RPMI7951 (cell line): ENCODE results near the gene PRKAG2. TPM values are rescaled to one million over a fixed set of nuclear protein-coding genes. Genes with fewer than 3 reads are reported as not detected.
A peak's percentile ranks its signal among the peaks of the same experiment; 100 is the strongest.
"Not testable (repeated sequence)": the region's sequence is repeated elsewhere in the genome, so short reads cannot be mapped to it uniquely, and the experiment has no call there.

Source experiments
- DNase-seq: peaks from one replicate; pipeline ENCODE4 v3.0.0-alpha.2; 2012; ENCODE audit warnings: low read depth
- total RNA-seq: library from RNA; depleted of rRNA; stranded (reverse); fragments of >200 nt; shearing (Covaris generic); gene quantifications from 2 replicates; pipeline ENCODE4 v1.2.3, GENCODE V29; 2014

Gene PRKAG2
- total RNA-seq, 1 experiment from 2014 or later: 3.6 TPM

DNA sequence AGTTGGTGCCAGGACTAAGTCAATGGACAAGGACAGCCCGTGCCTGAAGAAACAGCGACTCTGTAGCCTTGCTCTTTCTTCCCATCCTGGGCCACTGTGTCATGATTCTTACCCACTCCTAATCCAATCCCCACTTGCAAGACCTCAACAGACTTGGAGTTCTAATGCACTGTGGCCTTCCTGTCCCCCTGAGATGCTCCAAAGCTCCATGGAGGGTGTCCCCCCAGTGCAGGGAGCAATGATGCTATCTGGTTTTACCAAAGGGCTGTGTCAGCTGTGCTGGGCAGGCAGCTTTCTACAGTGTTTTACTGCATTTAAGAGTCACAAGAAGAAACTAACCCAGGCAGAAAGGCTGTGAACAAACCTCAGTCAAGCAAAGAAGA is 108.1 kb downstream of the PRKAG2 start:
- no peak for DNase-seq

DNA sequence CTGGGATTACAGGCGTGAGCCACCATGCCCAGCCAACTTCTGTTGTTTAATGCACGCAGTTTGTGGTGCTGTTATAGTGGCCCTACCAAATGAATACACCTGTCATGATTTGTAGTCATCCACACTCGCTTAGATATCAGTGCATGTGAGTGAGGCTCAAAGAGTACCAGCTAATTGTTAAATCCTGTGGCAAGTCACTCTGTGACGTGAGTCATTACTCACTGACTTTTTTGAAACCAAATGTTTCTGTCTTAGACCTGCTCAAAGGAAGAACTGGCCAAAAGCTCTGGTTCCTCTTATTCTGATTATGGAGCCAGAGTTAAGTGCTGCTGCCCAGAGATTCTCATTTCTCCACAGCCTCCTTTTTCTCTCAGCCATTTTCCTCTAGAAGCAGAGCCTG is 109.4 kb downstream of the PRKAG2 start:
- DNase-seq: no peak

DNA sequence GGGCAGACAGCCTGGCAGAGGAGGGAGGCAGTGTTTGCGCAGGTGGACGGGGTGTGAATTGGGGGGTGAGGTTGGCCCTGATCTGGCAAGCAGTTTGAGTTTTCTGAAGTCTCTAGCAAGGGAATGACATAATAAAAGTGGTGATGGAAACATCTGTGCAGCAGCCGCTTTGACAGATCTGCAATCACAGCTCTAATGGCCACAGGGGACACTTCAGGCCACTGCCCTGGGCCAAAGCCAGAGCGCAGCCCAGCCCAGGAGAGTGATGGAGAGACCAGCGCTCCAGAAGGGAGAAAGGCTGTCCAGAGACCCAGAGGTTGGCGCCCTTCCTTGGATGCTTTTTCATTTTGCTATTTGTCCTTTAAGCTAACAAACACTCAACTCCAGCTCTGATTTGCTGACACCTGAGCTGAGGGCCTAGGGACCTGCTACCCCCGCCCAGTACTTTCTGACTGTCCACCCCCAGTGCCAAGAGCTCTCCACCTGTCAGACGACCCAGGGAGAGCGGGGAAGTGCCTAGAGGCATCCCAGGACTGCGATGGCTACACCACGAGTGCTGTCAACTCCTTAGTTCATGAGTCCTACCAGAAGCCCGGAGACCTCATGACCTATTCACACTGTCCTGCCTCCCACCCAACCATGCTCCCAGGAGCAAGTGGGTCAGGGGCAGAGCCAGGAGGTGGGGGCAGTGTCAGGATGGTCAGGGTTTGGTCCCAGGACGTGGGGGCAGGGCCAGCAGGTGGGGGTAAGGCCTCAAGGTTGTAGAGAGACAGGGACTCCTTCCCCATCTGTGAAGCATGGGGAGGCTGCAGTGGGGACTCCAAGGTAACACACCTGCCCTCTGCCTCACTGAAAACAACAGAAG is 112.6 kb downstream of the PRKAG2 start:
- DNase-seq: no peak

DNA sequence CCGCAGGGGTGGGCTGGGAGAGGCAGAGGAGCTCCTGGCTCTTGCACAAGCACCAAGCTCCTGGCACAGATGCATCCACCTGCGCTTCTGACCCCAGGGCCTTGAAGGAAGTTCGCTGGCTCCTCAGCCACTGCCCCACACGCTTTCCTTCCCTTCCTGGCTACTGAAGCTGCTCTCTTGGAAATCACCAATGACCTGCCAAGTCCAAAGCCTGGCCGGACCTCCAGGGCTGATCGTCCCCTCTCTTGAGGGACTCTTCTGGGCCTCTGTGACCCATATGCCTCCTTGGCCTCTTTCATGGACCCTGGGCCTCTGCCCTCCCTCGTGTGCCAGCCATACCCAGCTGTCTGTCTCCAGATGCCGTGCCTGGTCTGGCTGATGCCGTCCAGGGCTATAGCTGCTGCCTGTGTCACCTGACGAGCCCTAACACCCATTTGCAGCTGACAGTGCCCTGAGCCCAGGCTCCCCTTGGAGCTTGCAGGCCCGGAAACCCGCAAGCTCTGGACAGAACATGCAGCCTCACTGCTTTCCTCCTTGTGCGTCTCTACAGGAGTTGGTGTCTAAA is 113.4 kb downstream of the PRKAG2 start:
- DNase-seq: no peak

DNA sequence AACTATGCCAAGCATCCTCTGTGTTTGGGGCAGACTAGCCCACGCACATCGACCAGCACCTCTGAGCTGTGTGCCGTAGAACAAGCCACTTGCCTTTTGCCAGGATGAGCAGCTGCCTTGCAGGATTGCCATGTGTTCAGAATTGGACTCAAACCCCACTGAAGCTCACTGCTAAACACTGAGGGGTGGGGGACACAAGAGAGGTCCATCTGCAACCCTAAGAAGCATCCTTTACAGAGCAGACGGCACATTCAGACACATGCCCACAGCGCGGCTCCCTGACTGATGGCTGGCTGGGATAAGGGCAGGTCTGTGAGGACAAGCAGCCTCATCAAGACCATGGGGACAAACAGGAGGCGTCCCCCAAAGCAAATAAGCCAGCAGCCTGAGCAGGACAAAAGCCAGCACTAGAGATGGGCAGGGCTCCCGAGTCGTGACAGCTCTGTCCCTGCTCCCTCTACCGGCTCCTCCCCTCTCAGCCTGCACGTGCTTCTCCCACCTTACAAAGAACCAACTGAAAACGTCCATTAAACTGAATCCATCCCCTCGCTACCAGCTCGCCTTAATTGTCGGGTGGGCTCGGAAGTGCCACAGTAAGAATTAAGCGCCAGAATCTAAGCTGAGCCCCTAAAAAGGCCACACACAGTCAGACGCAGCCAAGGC is 114.2 kb downstream of the PRKAG2 start:
- no peak for DNase-seq

DNA sequence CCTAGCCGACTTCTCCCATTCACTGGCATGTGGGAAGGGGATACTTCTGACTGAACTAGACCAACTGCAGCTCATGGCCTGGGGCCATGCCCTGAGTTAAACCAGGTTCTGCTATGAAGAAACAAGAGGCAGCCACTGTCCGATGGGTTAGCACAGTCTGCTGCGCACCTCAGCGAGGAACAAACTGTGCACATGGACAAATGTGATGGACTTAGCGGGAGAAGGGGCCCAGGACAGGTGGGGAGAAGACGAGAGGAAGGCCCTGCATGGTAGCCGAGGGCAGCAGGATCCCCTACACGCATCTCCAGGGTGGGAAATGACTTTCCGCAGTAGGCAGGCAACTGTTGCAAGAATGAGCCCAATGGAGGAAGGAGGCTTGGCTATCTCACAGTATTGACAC is 115.0 kb downstream of the PRKAG2 start:
- DNase-seq: no peak

DNA sequence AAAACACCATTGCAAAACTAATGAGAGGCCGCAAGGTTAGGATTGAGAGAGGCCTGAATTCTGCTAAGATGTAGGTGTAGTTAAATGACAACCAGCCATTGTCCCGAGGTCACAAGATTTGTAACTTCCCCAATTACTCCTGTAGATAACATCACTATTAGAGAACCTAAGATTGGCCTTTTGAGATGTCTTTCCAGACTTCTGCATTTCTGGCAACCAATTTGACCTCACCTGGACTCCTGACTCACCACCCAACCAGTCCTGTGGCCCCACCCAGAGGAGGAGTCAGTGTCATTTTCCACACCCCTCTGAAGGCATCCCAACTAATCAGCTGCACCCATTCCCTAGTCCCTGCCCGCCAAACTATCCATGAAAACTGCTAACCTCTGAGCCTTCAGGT is 115.7 kb downstream of the PRKAG2 start:
- no peak for DNase-seq

DNA sequence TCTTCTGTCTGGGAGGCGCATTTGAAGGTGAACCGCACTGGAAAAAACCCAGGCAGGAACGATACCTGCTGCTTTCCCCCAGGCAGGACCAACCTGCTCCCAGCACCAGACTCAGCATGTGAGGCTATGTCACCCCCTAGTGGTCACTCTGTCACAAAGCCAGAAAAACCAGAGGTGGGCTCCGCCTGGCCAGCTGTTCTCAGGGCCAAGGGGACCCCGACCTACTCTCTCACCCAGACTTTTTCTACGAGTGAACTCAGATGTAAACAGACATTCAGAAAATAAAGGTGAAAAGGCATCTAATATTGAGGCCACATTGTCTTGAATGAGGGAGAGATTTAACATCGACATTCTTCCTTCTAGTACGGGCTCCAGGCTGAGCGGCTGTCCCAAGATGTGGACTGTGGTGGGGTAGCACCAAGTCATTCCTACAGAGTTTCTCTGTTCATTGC is 117.3 kb downstream of the PRKAG2 start:
- DNase-seq: peak; percentile 54

DNA sequence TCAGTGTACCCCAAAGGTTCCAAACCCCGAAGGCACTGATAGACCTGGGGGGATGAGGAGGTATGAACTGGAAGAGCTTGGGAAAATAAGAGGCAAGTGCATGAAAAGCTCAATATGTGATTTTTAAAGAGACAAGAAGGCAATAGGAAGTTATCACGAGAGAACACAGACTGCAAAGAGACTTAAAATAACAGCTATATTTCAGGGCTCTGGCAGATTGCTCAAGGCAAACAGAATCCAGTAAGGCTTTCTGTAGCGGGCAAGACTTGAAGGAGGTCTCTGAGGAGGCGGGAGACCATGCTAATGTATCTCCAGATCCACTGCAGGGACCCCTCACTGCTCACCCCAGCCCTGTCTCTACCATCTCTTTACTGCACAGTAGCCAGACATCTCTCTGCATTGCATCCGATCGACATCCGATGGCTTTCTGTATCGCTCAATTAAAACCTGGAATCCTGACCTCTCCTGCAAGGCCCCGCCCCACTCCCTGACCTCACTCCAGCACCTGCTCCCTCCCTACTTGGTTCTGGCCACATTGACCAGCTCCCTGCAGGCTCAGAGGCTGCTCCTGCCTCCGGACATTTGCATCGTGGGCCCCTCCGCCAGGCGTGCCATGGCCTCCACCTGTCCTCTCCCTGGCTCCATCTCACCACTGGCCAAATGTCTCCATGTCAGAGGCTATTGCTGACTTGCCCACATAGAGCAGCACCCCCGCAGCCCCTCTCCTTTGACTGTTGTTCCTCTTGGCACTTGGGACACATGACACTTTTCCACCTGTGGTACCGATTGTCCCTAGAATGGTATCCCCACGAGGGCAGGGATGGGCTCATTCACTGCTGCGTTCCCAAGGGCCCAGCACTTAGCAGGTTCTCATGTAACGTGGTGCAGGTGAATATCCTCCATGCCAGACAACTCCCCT is 118.0 kb downstream of the PRKAG2 start:
- no peak for DNase-seq

DNA sequence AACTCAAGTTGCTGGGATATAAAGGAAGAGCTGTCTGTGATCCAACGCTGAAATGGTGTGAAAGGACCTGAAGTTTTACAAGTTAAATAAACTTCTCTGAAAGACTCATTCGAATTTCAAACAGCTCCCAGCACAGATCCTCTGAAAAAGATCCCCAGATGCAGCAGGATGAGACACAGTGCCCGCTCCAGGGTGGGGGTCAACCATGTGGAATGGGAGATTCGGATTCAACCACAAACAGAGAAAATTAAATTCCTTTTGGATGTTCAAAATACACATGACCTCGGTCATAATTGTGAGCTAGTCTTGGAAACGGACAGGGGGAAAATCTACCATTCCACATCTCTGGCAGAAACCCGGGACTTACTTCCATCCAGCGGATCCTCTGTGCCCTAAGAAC is 119.6 kb downstream of the PRKAG2 start:
- DNase-seq: peak; percentile 57

DNA sequence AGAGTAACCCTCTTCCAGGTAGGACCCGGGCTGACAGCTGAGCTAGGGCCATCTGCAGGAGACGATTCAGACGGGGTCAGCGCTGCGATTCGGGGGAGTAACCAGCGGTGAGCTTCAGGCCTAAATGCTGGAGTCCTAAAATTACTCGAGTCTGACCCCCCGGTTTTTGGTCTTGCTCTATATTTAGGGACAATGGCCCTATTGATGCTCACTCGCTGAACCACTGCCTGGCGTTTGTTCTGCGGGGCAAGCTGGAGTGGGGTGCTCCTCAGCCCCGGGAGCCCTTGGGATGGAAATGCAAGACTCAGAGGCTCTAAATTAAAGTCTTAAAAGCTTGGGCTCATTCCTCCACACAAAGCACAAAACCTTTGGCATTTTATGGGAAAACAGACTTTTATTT is 120.0 kb downstream of the PRKAG2 start:
- DNase-seq: no peak

DNA sequence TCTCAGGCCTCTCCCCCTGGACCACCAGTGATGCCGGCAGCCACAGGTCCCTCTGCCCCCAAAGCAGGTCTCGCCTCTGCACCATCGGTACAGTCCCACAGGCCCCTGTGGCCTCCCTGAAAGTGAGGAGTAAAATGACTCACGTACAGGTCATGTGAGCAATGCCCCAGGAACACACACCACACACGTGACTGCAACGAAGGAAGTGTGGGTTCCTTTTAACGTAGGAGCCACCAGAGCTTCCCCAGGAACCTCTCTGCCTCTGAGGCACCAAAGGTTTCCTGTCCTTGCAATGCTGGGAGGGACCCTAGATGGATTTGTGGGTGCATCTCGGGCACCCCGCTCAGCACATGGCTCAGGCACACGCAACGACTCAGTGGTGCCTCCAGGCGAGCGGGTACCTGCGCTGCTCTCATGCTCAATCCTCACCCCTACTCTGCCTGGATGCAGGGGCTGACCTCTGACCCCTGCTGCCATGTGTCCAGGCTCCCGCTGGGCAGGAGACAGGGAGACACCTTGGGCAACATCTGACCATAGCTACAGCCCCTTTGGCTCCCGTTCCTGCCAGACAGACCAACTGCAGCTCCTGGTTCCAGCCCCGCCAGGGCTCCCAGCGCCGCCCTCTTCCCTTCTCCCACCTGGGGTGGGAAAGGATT is 120.7 kb downstream of the PRKAG2 start:
- peak; percentile 73 for DNase-seq

DNA sequence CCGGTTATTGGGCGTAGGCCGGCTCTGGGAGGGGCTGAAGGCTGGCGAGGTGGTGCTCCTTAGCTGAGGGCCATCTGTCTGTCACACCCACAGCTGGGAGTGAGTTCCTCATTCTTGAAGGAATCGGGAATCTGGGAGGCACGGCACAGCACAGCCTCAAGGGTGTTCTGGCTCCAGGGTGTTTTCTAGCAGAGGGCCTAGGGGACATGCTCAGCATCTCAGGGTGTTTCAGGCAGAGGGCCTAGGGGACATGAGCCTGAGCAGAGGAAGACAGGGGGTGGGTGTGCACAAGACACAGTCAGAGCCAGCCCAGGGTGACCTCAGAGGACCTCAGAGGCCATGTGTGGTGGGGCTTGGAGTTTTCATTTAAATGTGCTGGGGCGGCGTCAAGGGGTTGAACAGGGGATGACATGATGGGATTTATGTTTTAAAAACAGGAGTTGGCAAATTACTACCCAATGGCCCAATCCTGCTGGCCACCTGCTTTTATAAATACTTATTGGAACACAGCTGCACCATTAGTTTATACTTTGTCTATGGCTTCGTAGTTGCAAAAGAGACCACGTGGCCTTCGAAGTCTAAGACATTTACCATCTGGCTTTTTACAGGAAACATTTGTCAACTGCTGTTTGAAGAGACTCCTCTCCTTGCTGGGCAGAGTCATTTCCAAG is 121.6 kb downstream of the PRKAG2 start:
- no peak for DNase-seq

DNA sequence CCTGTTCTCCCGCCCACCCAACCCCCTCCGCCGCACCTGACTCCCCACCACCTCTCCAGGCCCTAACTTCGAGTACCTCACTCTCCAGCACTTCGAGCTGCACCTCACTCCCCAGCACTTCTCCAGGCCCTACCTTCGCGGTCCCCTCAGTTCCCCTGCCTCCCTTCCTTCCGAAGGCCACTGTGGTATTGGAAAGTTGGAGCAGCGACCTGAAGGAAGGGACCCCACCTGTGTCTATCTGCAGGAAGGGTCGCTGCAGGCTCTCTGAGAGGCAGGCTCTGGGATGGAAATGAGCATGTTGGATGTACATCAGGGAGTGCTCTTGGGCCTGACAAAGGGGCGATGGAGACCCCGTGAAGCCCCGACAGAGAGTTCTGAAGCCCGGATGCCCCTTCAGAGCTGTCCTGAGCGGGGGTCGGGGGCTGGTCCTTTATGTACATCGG is 122.2 kb downstream of the PRKAG2 start:
- DNase-seq: no peak

DNA sequence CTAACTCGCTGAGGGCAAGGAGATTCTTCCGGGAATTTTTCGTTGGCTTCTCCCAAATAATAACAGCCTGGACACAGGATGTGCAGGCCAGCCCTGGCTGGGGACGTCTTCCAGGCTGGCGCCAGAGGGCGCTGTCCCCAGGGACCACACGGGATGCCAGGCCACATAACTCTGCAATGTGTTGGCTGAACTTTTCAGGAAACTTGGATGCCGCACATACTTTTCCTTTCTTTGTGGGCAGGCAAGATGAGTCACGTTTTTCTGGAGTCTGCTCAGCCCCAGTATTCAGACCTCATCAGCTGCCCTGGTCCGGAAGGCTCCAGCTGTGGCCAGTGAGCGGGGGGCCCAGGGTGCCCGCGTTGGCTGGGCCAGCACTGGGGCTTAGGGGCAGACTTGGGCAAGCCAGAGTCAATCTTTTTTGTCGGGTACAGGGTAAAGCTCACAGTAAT is 122.7 kb downstream of the PRKAG2 start:
- peak; percentile 99 for DNase-seq

DNA sequence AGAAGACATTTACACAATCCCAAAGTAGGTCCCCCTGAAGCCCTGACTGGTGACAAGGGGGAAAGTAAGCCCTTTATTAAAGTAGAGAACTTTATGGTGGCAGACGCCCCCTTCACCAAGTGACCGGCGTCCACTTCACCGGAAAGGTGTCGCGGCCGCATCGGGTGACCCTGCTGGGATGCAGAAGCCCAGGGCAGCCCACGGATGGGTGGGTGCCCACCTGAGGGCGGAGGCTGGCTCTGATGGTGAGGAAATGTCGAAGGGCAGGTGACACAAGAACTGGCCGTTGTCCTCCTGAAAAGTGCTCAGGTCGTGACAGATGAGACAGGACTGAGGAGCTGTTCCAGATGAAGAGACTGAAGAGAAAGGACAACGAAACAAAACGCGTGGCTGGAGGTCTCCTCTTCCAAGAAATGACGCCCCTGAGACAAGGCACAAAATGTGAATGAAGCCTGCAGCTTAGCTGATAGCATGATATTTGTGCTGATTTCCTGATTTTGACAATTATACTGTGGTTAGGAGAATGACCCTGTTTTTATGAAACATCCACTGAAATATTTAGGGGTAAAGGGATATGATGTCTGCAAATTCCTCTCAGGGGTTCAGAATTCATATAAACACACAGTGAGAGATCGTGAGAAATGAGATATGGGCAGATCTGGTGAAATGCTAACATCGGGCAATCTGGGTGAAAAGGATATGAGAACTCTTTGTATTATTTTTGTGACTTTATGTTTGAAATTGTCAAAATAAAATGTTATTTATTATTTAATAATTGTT is 123.9 kb downstream of the PRKAG2 start:
- DNase-seq: no peak

DNA sequence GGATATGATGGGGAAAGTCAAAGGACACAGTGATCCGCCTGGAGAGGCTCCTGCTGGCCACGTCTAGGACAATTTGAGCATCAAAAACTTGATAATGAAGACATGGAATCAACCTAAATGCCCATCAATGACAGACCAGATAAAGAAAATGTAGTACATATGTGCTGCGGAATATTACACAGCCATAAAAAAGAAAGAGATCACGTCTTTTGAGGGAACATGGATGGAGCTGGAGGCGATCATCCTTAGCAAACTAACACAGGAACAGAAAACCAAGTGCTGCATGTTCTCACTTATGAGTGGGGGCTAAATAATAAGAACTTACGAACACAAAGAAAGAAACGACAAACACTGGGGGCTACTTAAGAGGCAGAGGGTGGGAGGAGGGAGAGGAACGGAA is 124.9 kb downstream of the PRKAG2 start:
- no peak for DNase-seq

DNA sequence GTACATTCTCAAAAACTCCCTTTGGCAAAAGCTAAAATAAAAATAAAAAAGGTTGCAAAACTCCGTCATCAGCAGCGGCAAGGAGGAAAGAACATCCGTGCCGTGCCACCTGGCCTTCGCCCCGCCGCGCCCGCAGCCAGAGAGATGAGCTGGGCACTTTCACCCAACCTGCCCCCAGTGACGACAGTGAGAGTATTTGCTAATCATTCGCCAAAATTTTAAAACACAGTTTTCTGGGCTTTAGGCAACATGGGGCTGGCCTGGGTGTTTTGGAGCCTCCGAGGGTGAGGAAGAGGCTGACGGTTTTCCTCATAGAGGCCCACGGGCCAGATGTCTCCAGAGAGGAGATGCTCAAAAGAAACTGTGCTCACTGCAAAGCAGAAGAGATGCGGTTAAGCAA is 128.2 kb downstream of the PRKAG2 start:
- DNase-seq: no peak

DNA sequence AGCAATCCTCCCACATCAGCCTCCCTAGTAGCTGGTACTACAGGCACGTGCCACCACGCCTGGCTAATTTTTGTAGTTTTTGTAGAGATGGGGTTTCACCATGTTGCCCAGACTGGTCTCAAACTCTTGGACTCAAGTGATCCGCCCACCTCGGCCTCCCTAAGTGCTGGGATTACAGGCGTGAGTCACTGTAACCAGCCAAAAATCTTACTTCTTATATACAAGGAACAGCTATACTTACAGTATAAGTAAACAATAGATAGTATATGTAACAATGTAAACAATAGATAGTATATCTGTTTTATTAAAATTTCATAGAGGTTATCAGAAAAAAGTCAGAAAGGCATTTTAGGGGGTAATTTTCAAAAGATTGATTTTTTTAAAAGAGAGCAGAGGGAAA is 128.9 kb downstream of the PRKAG2 start:
- DNase-seq: not testable (repeated sequence)

DNA sequence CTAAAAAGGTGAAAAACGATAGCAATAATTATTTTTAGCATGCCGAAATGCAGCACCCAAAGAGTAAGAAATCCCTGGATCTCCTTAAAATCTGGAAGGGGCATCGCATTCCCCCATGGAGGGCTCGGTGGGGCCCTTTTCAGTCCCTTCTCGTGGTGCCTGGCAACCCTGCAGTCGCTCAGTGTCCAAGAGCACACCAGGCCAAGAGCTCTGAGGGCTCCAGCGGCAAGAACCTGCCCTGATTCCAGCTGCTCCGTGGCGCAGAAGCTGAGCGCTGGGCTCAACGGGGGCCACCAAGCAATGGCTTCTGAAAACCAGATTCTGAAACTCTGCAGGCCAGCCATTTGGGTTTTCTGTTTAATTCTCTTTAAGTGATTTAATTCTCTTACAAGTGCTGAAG is 131.2 kb downstream of the PRKAG2 start:
- DNase-seq: no peak
